ENCODE measurements around the gene CDHR1. TPM values are rescaled to one million over a fixed set of nuclear protein-coding genes. Genes with fewer than 3 reads are reported as not detected.

The CDHR1 gene
- total RNA-seq, 3 donors from 2014 or later, result 0.15 to 0.66 (median 0.16) TPM

DNA sequence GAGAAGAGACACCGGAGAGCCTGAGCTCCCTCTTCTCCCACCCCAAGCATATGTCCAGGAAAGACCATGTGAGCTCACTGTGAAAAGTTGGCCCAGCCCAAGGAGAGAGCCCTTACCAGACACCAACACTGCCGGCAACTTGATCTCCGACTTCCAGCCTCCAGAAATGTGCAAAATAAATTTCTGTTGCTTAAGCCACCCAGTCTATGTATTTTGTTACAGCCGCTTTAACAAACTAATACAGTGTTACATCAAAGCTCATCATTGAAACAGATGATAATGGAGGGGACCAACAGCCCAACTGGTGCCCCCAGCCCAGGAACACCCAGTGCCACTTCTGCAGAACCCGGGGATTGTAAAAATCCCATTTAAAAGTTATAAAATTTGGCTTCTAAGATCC is 69.4 kb downstream of the CDHR1 start:
- TF ChIP-seq, protein P1, sequence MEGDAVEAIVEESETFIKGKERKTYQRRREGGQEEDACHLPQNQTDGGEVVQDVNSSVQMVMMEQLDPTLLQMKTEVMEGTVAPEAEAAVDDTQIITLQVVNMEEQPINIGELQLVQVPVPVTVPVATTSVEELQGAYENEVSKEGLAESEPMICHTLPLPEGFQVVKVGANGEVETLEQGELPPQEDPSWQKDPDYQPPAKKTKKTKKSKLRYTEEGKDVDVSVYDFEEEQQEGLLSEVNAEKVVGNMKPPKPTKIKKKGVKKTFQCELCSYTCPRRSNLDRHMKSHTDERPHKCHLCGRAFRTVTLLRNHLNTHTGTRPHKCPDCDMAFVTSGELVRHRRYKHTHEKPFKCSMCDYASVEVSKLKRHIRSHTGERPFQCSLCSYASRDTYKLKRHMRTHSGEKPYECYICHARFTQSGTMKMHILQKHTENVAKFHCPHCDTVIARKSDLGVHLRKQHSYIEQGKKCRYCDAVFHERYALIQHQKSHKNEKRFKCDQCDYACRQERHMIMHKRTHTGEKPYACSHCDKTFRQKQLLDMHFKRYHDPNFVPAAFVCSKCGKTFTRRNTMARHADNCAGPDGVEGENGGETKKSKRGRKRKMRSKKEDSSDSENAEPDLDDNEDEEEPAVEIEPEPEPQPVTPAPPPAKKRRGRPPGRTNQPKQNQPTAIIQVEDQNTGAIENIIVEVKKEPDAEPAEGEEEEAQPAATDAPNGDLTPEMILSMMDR (IDR thresholded peaks at IDR 0.05), result no peak
- TF ChIP-seq POLR2AphosphoS5 (IDR thresholded peaks at IDR 0.05), result no peak
- no peak for TF ChIP-seq POLR2A (IDR thresholded peaks at IDR 0.05)
- Histone ChIP-seq H3K27me3 (no peaks in the 10 kb centered on the region), H3K27ac (no peak overlapping the region), H3K4me1 (no peaks in the 10 kb centered on the region), H3K36me3 (no peaks in the 10 kb centered on the region), H3K9me3 (no peaks in the 10 kb centered on the region), H3K4me3 (no peak overlapping the region)
- intact Hi-C loops (cut with DNase I; ENCODE audit: low total_unique reads), result no loop called here
- DNase-seq (ENCODE audit: low spot score in 2 of 2), result no peak

- DNase-seq (ENCODE audit: low spot score in 2 of 2), result peak; percentile 62 to 77
- TF ChIP-seq, protein P1 (IDR thresholded peaks at IDR 0.05), result peak; percentile 49 to 88 (median 75)
- TF ChIP-seq POLR2AphosphoS5 (IDR thresholded peaks at IDR 0.05), result peak in 1 of 3 donors; percentile 15
- no peak for TF ChIP-seq POLR2A (IDR thresholded peaks at IDR 0.05)
- no peaks in the 10 kb centered on the region for H3K9me3 ChIP-seq
- no peak overlapping the region for H3K27ac ChIP-seq
- H3K36me3 ChIP-seq, result no peaks in the 10 kb centered on the region
- no peaks in the 10 kb centered on the region for H3K4me1 ChIP-seq
- H3K4me3 ChIP-seq, result no peak overlapping the region
- intact Hi-C loops (cut with DNase I; ENCODE audit: low total_unique reads), result no loop called here
- no peaks in the 10 kb centered on the region for H3K27me3 ChIP-seq
Observed at GRCh38 chr10:84264611-84265141, 70.3 kb downstream of the CDHR1 start.

DNA sequence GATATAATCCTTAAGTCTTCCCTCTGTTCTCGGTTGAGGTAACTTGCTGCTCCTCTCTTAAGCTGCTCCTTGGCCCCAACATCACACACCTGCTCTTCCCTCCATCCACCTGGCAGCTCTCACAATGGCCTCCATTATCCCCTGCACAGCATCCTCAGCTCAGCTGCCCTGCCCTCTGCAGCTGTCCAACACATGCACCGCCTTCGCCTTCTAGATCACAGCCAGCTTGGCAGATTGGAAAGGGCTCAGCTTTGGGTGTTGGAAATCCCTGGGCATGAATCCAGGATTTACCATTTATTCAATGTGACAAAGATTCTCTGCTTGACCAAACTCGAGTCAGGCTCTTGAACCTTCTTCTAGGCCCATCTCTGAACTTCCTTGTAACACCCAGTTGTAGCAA is 71.1 kb downstream of the CDHR1 start:
- Histone ChIP-seq H3K4me3 (no peak overlapping the region), H3K27ac (no peak overlapping the region), H3K27me3 (no peaks in the 10 kb centered on the region), H3K4me1 (no peaks in the 10 kb centered on the region), H3K9me3 (no peaks in the 10 kb centered on the region), H3K36me3 (no peaks in the 10 kb centered on the region)
- TF ChIP-seq, protein P1 (IDR thresholded peaks at IDR 0.05), result no peak
- TF ChIP-seq POLR2AphosphoS5 (IDR thresholded peaks at IDR 0.05) (no peak), POLR2A (IDR thresholded peaks at IDR 0.05) (no peak)
- intact Hi-C loops (cut with DNase I; ENCODE audit: low total_unique reads), result no loop called here
- peak in 1 of 2 donors; percentile 34 for DNase-seq (ENCODE audit: low spot score in 2 of 2)

- H3K9me3 ChIP-seq, result no peaks in the 10 kb centered on the region
- TF ChIP-seq POLR2A (IDR thresholded peaks at IDR 0.05) (no peak), POLR2AphosphoS5 (IDR thresholded peaks at IDR 0.05) (no peak)
- TF ChIP-seq, protein P1 (IDR thresholded peaks at IDR 0.05), result no peak
- H3K36me3 ChIP-seq, result no peaks in the 10 kb centered on the region
- no peak overlapping the region for H3K27ac ChIP-seq
- no peaks in the 10 kb centered on the region for H3K4me1 ChIP-seq
- no peak for DNase-seq (ENCODE audit: low spot score in 2 of 2)
- no peaks in the 10 kb centered on the region for H3K27me3 ChIP-seq
- intact Hi-C loops (cut with DNase I; ENCODE audit: low total_unique reads), result no loop called here
- H3K4me3 ChIP-seq, result no peak overlapping the region
Observed at GRCh38 chr10:84267503-84268126, 73.3 kb downstream of the CDHR1 start.

GRCh38 chr10:84269162-84269561 is 74.8 kb downstream of the CDHR1 start:
- Histone ChIP-seq H3K27me3 (no peaks in the 10 kb centered on the region), H3K4me3 (no peak overlapping the region), H3K4me1 (no peaks in the 10 kb centered on the region), H3K27ac (no peak overlapping the region), H3K9me3 (no peaks in the 10 kb centered on the region), H3K36me3 (no peaks in the 10 kb centered on the region)
- DNase-seq (ENCODE audit: low spot score in 2 of 2), result no peak
- intact Hi-C loops (cut with DNase I; ENCODE audit: low total_unique reads), result no loop called here
- TF ChIP-seq, protein P1 (IDR thresholded peaks at IDR 0.05), result no peak
- TF ChIP-seq POLR2AphosphoS5 (IDR thresholded peaks at IDR 0.05) (no peak), POLR2A (IDR thresholded peaks at IDR 0.05) (no peak)

All from breast epithelium (tissue), 4 donors.